ENCODE data around the gene CADPS. TPM values are rescaled to one million over a fixed set of nuclear protein-coding genes. Genes with fewer than 3 reads are reported as not detected.

CADPS gene
- total RNA-seq, 2 experiments from 2014 or later: 61.3 to 68.6 TPM

GRCh38 chr3:62732183-62732904 lies 142.9 kb downstream of the CADPS start:
- CTCF ChIA-PET (ENCODE audit: unreplicated experiment): interaction anchor here (0.6 kb wide), 1 partner anchor 57 kb away, joined by 3 read pairs; no protein-coding TSS in a partner anchor
- Histone ChIP-seq H3K36me3 (ENCODE audit: insufficient read depth, low read length) (no peaks in the 10 kb centered on the region), H3K27ac (ENCODE audit: low read depth, low read length, poor library complexity, severe bottlenecking) (no peak overlapping the region), H3K9me2 (ENCODE audit: insufficient read depth, low read length) (no peaks in the 10 kb centered on the region), H3K79me2 (ENCODE audit: insufficient read depth, low read depth, low read length) (no peaks in the 10 kb centered on the region), H4K20me1 (ENCODE audit: insufficient read depth, low read length) (no peaks in the 10 kb centered on the region), H3K9me3 (ENCODE audit: low read length) (no peaks in the 10 kb centered on the region), H3K4me3 (ENCODE audit: low read depth, low read length, poor library complexity, severe bottlenecking) (no peak overlapping the region), H2AFZ (ENCODE audit: low read length) (peak overlapping the region; percentile 30; the same call in 1 of the 2 replicates), H3K4me2 (ENCODE audit: low read length) (no peak overlapping the region), H3K4me1 (ENCODE audit: insufficient read depth, low read length, poor library complexity, severe bottlenecking) (peaks cover 33% of the 10 kb centered on the region)
- TF ChIP-seq EZH2phosphoT487 (IDR thresholded peaks at IDR 0.05; ENCODE audit: borderline replicate concordance, low read depth, low read length): no peak
- no peak for TF ChIP-seq CTCF (conservative IDR thresholded peaks at IDR 0.05; ENCODE audit: low read length)
- no TSS peak for BruUV-seq (replicated peaks)
- POLR2A ChIA-PET: interaction anchor here (0.8 to 1.5 kb wide), 7 partner anchors 9 to 33 kb away, joined by 3 to 8 read pairs (median 4); no protein-coding TSS in a partner anchor
- DNase-seq (ENCODE audit: low spot score): peak; percentile 17
- intact Hi-C loops (cut with micrococcal nuclease; ENCODE audit: unreplicated experiment): no loop called here

GRCh38 chr3:62727981-62728380 lies 147.2 kb downstream of the CADPS start:
- TF ChIP-seq EZH2phosphoT487 (IDR thresholded peaks at IDR 0.05; ENCODE audit: borderline replicate concordance, low read depth, low read length) (no peak), CTCF (conservative IDR thresholded peaks at IDR 0.05; ENCODE audit: low read length) (no peak)
- Histone ChIP-seq H4K20me1 (ENCODE audit: insufficient read depth, low read length) (no peaks in the 10 kb centered on the region), H3K4me2 (ENCODE audit: low read length) (peak overlapping the region; percentile 67), H3K9me3 (ENCODE audit: low read length) (no peaks in the 10 kb centered on the region), H3K27ac (ENCODE audit: low read depth, low read length, poor library complexity, severe bottlenecking) (peak overlapping the region; percentile 78), H2AFZ (ENCODE audit: low read length) (no peak overlapping the region; the same call in 1 of the 2 replicates), H3K36me3 (ENCODE audit: insufficient read depth, low read length) (no peaks in the 10 kb centered on the region), H3K4me1 (ENCODE audit: insufficient read depth, low read length, poor library complexity, severe bottlenecking) (peaks cover 76% of the 10 kb centered on the region), H3K9me2 (ENCODE audit: insufficient read depth, low read length) (no peaks in the 10 kb centered on the region), H3K4me3 (ENCODE audit: low read depth, low read length, poor library complexity, severe bottlenecking) (peak overlapping the region; percentile 28), H3K79me2 (ENCODE audit: insufficient read depth, low read depth, low read length) (no peaks in the 10 kb centered on the region)
- POLR2A ChIA-PET: interaction anchor here (0.8 to 8.2 kb wide), 21 partner anchors 8 to 144 kb away, joined by 3 to 117 read pairs (median 5); no protein-coding TSS in a partner anchor
- intact Hi-C loops (cut with micrococcal nuclease; ENCODE audit: unreplicated experiment): no loop called here
- no TSS peak for BruUV-seq (replicated peaks)
- no peak for DNase-seq (ENCODE audit: low spot score)
- CTCF ChIA-PET (ENCODE audit: unreplicated experiment): interaction anchor here (0.7 kb wide), 1 partner anchor 92 kb away, joined by 3 read pairs; no protein-coding TSS in a partner anchor

GRCh38 chr3:62727536-62727935 lies 147.7 kb downstream of the CADPS start:
- H3K4me2 ChIP-seq (ENCODE audit: low read length): peak overlapping the region; percentile 67
- TF ChIP-seq CTCF (conservative IDR thresholded peaks at IDR 0.05; ENCODE audit: low read length) (no peak), EZH2phosphoT487 (IDR thresholded peaks at IDR 0.05; ENCODE audit: borderline replicate concordance, low read depth, low read length) (no peak)
- intact Hi-C loops (cut with micrococcal nuclease; ENCODE audit: unreplicated experiment): no loop called here
- ChIA-PET CTCF (ENCODE audit: unreplicated experiment) (interaction anchor here (0.7 kb wide), 1 partner anchor 93 kb away, joined by 3 read pairs; no protein-coding TSS in a partner anchor), POLR2A (interaction anchor here (0.6 to 8.2 kb wide), 26 partner anchors 8 to 146 kb away, joined by 3 to 117 read pairs (median 4); no protein-coding TSS in a partner anchor)
- H2AFZ ChIP-seq (ENCODE audit: low read length): peak overlapping the region; percentile 58; the same call in 1 of the 2 replicates
- H3K4me1 ChIP-seq (ENCODE audit: insufficient read depth, low read length, poor library complexity, severe bottlenecking): peaks cover 77% of the 10 kb centered on the region
- no TSS peak for BruUV-seq (replicated peaks)
- H3K9me2 ChIP-seq (ENCODE audit: insufficient read depth, low read length): no peaks in the 10 kb centered on the region
- H3K36me3 ChIP-seq (ENCODE audit: insufficient read depth, low read length): no peaks in the 10 kb centered on the region
- peak overlapping the region; percentile 28 for H3K4me3 ChIP-seq (ENCODE audit: low read depth, low read length, poor library complexity, severe bottlenecking)
- H3K9me3 ChIP-seq (ENCODE audit: low read length): no peaks in the 10 kb centered on the region
- DNase-seq (ENCODE audit: low spot score): peak; percentile 65
- H4K20me1 ChIP-seq (ENCODE audit: insufficient read depth, low read length): no peaks in the 10 kb centered on the region
- peak overlapping the region; percentile 78 for H3K27ac ChIP-seq (ENCODE audit: low read depth, low read length, poor library complexity, severe bottlenecking)
- H3K79me2 ChIP-seq (ENCODE audit: insufficient read depth, low read depth, low read length): no peaks in the 10 kb centered on the region

All from OCI-LY7 (cell line).